HepG2 (cell line): ENCODE results near the gene HYCC2. TPM values are rescaled to one million over a fixed set of nuclear protein-coding genes. Genes with fewer than 3 reads are reported as not detected.

Experiments used
- FOXC1 ChIP-seq: sonication (generic); formaldehyde crosslinking; IDR thresholded peaks from 2 replicates; pipeline ENCODE4 v1.8.0; 2022; ENCODE audit warnings: mild to moderate bottlenecking, missing genetic modification reagents, borderline replicate concordance
- HDAC6 ChIP-seq: fragments of 200-600 bp; sonication (generic); IDR thresholded peaks from 2 replicates; pipeline ENCODE4 v1.7.0; 2017; ENCODE audit warnings: mild to moderate bottlenecking, antibody characterized with exemption, low read length, low read depth
- HOXA3 ChIP-seq: sonication (generic); formaldehyde crosslinking; IDR thresholded peaks from 2 replicates; pipeline ENCODE4 v1.5.0; 2020; ENCODE audit warnings: missing genetic modification reagents
- KDM3A ChIP-seq: IDR thresholded peaks from 2 replicates; pipeline ENCODE4 v1.6.1; 2018; ENCODE audit warnings: low read depth, missing compliant biosample characterization
- KDM6A ChIP-seq: IDR thresholded peaks from 2 replicates; pipeline ENCODE4 v1.6.1; 2016; ENCODE audit warnings: low read depth
- MAFG ChIP-seq: sonication (generic); formaldehyde crosslinking; IDR thresholded peaks from 2 replicates; pipeline ENCODE4 v1.5.1; 2020; ENCODE audit warnings: mild to moderate bottlenecking, missing genetic modification reagents
- NFIC ChIP-seq: IDR thresholded peaks from 2 replicates; pipeline ENCODE4 v1.6.1; 2012; ENCODE audit warnings: mild to moderate bottlenecking, low read length, inconsistent platforms
- TCF12 ChIP-seq, 2 experiments: fragments of 450-650 bp in 1 of 2; sonication (generic) in 1 of 2; formaldehyde crosslinking in 1 of 2; IDR thresholded peaks; 2 replicates each; pipeline versions ENCODE4 v1.6.1 to v1.8.0; 2017 to 2022; ENCODE audit warnings: antibody characterized with exemption in 1 of 2, mild to moderate bottlenecking in 1 of 2, missing genetic modification reagents in 1 of 2, moderate library complexity in 1 of 2
- ZFX ChIP-seq: sonication (generic); formaldehyde crosslinking; IDR thresholded peaks from 2 replicates; pipeline ENCODE4 v1.4.0; 2020; ENCODE audit warnings: mild to moderate bottlenecking, low read depth, missing genetic modification reagents, moderate library complexity
- ZNF136 ChIP-seq: sonication (generic); formaldehyde crosslinking; IDR thresholded peaks from 2 replicates; pipeline ENCODE4 v1.8.1; 2022; ENCODE audit warnings: low read depth, mild to moderate bottlenecking, moderate library complexity, missing genetic modification reagents
- ZNF567 ChIP-seq: sonication (generic); formaldehyde crosslinking; IDR thresholded peaks from 2 replicates; pipeline ENCODE4 v1.8.1; 2023; ENCODE audit warnings: mild to moderate bottlenecking, missing genetic modification reagents, borderline replicate concordance
- ZNF598 ChIP-seq: sonication (generic); formaldehyde crosslinking; IDR thresholded peaks from 2 replicates; pipeline ENCODE4 v1.5.1; 2020; ENCODE audit warnings: mild to moderate bottlenecking, missing genetic modification reagents, borderline replicate concordance
- polyA plus RNA-seq, 8 experiments: library from polyadenylated mRNA; depleted of rRNA in 3 of 8; stranded (reverse) in 7 of 8; unstranded in 1 of 8; fragments of >200 nt; fragmentation: Illumina TruSeq in 4 of 8; extraction: Trizol in 4 of 8; gene quantifications; 2 replicates each; pipeline versions ENCODE4 v1.2.1 to v1.2.3, GENCODE V29; 2011 to 2016; ENCODE audit warnings: low read depth in 4 of 8, missing spikeins in 1 of 8, mixed read lengths in 1 of 8; ENCODE audit not compliant: insufficient read depth in 1 of 8
- total RNA-seq, 5 experiments: library from RNA; depleted of rRNA; stranded (reverse); fragments of >200 nt; fragmentation: Illumina TruSeq; extraction: Trizol; gene quantifications; 2 replicates each; pipeline ENCODE4 v1.2.3, GENCODE V29; 2016; ENCODE audit warnings: low read depth in 1 of 5
- TF ChIP-seq, protein P1 (sequence below): sonication (generic); formaldehyde crosslinking; IDR thresholded peaks from 2 replicates; pipeline ENCODE4 v1.4.0; 2020; ENCODE audit warnings: mild to moderate bottlenecking, missing genetic modification reagents
- TF ChIP-seq, protein P2 (sequence below): sonication (generic); formaldehyde crosslinking; IDR thresholded peaks from 2 replicates; pipeline ENCODE4 v1.5.0; 2020; ENCODE audit warnings: missing genetic modification reagents
- TF ChIP-seq, protein P3 (sequence below): sonication (generic); formaldehyde crosslinking; IDR thresholded peaks from one replicate; pipeline ENCODE4 v1.5.1; 2020; ENCODE audit warnings: mild to moderate bottlenecking, missing genetic modification reagents; ENCODE audit errors: not compliant biosample characterization

The HYCC2 gene
- total and polyA plus RNA-seq, 2 of the 13 experiments (the other 11 are each of a cell fraction or from before 2014, with no cell fraction given): 4.7 to 13.9 TPM

DNA sequence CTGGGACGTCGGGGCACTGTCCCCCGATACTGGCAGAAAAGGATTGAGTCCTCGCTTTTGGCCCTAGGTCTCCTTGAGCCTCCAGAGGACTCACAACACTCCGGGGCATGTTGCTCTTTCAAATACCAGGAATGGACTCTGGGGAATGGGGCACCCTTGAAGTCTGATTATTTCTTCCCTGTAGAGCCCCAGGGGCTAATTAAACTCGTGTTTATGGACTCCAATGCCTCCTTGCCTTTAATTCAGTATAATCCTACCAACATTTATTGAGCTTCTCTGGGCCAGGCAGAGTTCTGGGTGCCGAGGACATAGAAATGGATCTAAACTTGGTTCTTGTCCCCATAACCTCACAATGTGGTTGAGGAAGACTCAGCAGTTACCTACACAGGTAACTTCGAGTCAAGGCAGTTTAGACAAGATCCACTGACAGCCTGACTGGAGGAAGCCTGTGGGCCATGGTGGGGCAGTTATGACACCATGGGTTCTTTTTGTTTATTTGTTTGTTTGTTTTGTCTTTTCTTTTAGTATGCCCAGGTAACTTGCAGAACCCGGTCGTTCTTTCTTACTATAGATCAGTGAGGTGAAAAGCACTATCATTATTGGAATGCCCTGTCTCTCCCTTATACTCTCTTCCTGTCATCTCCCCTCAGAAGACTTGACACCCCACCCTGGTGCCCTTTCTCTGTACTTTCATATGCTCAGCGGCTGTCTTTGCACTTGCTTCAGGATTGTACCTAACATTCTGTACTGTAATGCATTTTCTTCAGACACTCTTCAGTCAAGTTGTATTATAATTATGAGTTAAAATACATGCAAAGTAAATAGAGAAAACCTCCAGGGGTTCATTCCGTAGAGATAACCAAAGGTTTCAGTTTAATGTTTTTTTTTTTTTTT lies 47.7 kb upstream of the HYCC2 start (continued):
- TF ChIP-seq TCF12 (IDR thresholded peaks at IDR 0.05) (no peak), TCF12 (CRISPR knock-in tag; IDR thresholded peaks at IDR 0.05) (peak; percentile 79; the same call in 1 of the 2 replicates), NFIC (no peak), ZFX (no peak), ZNF136 (CRISPR knock-in tag) (0 out of 2 replicates have a peak, but pooled peaks have one; percentile 9), HDAC6 (no peak), KDM3A (CRISPR knock-in tag) (0 out of 2 replicates have a peak, but pooled peaks have one; percentile 15), MAFG (CRISPR knock-in tag) (no peak), KDM6A (CRISPR knock-in tag) (no peak), ZNF598 (CRISPR knock-in tag) (no peak), FOXC1 (CRISPR knock-in tag) (no peak), HOXA3 (CRISPR knock-in tag) (no peak), ZNF567 (CRISPR knock-in tag) (no peak)
- TF ChIP-seq, protein P1, sequence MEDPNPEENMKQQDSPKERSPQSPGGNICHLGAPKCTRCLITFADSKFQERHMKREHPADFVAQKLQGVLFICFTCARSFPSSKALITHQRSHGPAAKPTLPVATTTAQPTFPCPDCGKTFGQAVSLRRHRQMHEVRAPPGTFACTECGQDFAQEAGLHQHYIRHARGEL (CRISPR knock-in tag): 0 out of 2 replicates have a peak, but pooled peaks have one; percentile 18
- TF ChIP-seq, protein P2, sequence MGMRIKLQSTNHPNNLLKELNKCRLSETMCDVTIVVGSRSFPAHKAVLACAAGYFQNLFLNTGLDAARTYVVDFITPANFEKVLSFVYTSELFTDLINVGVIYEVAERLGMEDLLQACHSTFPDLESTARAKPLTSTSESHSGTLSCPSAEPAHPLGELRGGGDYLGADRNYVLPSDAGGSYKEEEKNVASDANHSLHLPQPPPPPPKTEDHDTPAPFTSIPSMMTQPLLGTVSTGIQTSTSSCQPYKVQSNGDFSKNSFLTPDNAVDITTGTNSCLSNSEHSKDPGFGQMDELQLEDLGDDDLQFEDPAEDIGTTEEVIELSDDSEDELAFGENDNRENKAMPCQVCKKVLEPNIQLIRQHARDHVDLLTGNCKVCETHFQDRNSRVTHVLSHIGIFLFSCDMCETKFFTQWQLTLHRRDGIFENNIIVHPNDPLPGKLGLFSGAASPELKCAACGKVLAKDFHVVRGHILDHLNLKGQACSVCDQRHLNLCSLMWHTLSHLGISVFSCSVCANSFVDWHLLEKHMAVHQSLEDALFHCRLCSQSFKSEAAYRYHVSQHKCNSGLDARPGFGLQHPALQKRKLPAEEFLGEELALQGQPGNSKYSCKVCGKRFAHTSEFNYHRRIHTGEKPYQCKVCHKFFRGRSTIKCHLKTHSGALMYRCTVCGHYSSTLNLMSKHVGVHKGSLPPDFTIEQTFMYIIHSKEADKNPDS (CRISPR knock-in tag): 0 out of 2 replicates have a peak, but pooled peaks have one; percentile 30
- TF ChIP-seq, protein P3, sequence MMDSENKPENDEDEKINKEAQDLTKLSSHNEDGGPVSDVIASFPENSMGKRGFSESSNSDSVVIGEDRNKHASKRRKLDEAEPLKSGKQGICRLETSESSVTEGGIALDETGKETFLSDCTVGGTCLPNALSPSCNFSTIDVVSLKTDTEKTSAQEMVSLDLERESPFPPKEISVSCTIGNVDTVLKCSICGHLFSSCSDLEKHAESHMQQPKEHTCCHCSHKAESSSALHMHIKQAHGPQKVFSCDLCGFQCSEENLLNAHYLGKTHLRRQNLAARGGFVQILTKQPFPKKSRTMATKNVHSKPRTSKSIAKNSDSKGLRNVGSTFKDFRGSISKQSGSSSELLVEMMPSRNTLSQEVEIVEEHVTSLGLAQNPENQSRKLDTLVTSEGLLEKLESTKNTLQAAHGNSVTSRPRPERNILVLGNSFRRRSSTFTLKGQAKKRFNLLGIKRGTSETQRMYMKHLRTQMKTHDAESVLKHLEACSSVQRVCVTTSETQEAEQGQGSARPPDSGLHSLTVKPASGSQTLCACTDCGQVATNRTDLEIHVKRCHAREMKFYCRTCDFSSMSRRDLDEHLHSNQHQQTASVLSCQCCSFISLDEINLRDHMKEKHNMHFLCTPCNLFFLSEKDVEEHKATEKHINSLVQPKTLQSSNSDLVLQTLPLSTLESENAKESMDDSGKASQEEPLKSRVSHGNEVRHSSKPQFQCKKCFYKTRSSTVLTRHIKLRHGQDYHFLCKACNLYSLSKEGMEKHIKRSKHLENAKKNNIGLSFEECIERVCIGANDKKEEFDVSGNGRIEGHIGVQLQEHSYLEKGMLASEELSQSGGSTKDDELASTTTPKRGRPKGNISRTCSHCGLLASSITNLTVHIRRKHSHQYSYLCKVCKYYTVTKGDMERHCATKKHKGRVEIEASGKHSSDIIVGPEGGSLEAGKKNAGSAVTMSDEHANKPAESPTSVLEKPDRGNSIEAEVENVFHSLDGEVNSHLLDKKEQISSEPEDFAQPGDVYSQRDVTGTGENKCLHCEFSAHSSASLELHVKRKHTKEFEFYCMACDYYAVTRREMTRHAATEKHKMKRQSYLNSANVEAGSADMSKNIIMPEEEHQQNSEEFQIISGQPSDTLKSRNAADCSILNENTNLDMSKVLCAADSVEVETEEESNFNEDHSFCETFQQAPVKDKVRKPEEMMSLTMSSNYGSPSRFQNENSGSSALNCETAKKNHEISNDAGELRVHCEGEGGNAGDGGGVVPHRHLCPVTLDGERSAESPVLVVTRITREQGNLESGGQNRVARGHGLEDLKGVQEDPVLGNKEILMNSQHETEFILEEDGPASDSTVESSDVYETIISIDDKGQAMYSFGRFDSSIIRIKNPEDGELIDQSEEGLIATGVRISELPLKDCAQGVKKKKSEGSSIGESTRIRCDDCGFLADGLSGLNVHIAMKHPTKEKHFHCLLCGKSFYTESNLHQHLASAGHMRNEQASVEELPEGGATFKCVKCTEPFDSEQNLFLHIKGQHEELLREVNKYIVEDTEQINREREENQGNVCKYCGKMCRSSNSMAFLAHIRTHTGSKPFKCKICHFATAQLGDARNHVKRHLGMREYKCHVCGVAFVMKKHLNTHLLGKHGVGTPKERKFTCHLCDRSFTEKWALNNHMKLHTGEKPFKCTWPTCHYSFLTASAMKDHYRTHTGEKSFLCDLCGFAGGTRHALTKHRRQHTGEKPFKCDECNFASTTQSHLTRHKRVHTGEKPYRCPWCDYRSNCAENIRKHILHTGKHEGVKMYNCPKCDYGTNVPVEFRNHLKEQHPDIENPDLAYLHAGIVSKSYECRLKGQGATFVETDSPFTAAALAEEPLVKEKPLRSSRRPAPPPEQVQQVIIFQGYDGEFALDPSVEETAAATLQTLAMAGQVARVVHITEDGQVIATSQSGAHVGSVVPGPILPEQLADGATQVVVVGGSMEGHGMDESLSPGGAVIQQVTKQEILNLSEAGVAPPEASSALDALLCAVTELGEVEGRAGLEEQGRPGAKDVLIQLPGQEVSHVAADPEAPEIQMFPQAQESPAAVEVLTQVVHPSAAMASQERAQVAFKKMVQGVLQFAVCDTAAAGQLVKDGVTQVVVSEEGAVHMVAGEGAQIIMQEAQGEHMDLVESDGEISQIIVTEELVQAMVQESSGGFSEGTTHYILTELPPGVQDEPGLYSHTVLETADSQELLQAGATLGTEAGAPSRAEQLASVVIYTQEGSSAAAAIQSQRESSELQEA (CRISPR knock-in tag): peak; percentile 18
